ENCODE data around the gene MTURN. TPM values are rescaled to one million over a fixed set of nuclear protein-coding genes. Genes with fewer than 3 reads are reported as not detected.

Gene MTURN
- total RNA-seq, 1 donor from 2014 or later: 24.2 TPM

DNA sequence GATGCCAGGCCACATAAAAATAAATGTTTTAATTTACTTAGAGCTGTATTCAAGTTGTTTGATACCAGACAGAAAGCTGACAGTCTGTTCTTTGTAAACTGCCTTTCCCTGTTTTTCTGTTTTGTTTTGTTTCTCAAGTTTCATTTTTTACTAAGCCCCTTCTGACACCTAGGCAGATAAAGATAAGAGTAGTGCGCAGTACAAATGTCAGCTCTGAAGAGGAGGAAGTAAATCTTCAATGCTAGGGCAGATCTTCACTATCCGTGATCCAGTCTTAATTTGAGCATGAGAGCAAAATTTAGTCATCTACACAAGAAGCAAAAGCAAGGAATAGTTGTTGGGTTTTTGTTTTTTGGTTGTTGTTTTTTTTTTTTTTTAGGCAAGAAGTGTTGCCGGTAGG is 27.3 kb downstream of the MTURN start:
- Mint-ChIP-seq H3K9me3 (no peaks in the 10 kb centered on the region), H3K4me3 (no peak overlapping the region), H3K27ac (no peak overlapping the region), H3K27me3 (ENCODE audit: low read depth) (no peaks in the 10 kb centered on the region), H3K4me1 (peaks cover 34% of the 10 kb centered on the region), H3K36me3 (no peaks in the 10 kb centered on the region)
- DNase-seq (ENCODE audit: low spot score in 2 of 2, unreplicated experiment in 2 of 2): no peak
- TF ChIP-seq, protein P1, sequence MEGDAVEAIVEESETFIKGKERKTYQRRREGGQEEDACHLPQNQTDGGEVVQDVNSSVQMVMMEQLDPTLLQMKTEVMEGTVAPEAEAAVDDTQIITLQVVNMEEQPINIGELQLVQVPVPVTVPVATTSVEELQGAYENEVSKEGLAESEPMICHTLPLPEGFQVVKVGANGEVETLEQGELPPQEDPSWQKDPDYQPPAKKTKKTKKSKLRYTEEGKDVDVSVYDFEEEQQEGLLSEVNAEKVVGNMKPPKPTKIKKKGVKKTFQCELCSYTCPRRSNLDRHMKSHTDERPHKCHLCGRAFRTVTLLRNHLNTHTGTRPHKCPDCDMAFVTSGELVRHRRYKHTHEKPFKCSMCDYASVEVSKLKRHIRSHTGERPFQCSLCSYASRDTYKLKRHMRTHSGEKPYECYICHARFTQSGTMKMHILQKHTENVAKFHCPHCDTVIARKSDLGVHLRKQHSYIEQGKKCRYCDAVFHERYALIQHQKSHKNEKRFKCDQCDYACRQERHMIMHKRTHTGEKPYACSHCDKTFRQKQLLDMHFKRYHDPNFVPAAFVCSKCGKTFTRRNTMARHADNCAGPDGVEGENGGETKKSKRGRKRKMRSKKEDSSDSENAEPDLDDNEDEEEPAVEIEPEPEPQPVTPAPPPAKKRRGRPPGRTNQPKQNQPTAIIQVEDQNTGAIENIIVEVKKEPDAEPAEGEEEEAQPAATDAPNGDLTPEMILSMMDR (IDR thresholded peaks at IDR 0.05; ENCODE audit: unreplicated experiment): no peak

DNA sequence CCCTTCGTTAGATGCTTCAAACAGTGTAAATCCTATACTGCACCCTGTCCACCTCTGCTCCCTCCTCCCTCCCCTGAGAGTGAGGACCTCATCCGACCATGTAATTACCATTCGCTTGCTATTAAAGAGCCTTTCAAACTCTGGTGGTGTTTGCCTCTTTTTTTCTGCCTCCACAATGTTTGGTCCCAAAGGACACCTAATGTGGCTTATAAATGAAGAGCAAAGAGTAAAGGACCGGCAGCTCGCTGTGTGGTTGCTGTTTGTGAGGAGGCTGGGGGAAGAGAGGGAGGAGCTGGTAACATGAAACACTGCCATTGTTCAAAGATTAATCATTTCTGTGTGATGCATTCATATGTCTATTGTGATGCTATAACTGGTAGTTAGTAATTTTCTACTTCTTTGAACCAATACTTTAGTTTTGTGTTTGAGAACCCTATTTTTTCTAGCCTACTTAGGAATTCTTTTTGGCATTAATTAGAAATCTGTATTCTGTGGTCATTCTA is 27.9 kb downstream of the MTURN start:
- no peak overlapping the region for H3K27ac Mint-ChIP-seq
- H3K4me3 Mint-ChIP-seq: no peak overlapping the region
- peaks cover 37% of the 10 kb centered on the region for H3K4me1 Mint-ChIP-seq
- no peaks in the 10 kb centered on the region for H3K36me3 Mint-ChIP-seq
- no peak for DNase-seq (ENCODE audit: low spot score in 2 of 2, unreplicated experiment in 2 of 2)
- TF ChIP-seq, protein P1 (IDR thresholded peaks at IDR 0.05; ENCODE audit: unreplicated experiment): no peak
- peaks cover 1% of the 10 kb centered on the region for H3K27me3 Mint-ChIP-seq (ENCODE audit: low read depth)
- H3K9me3 Mint-ChIP-seq: no peaks in the 10 kb centered on the region

DNA sequence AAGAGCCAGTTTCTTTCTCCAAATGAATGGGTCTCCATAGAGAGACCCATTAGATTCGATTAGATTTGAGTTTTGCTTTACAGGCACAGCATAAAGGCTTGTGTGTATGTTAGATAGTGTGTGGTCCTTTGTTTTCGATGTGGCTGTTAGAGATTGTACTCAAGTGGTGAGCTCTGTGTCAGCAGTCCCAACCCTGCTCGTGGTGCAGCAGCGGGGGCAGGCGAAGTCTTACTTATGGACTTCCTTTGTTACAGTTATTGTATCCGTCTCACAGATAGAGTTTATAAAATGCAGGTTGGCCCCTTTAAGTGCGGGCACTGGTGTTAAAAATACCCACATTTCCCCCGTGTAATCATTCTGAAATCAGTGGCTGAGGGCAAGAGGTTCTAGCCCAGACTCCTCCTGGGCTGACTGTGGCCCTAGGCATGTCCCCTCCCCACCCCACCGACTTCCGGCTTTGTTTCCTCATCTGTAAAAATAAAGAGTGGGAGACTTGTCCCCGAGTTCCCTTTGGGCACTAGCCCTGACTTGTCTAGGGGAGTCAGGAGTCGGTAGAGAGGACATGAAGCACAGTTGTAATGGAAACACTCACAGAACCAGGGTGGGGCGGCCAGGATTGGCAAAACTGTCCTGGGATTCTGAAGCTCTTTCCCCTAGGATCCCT is 28.6 kb downstream of the MTURN start:
- no peak overlapping the region for H3K4me3 Mint-ChIP-seq
- H3K27me3 Mint-ChIP-seq (ENCODE audit: low read depth): peaks cover 3% of the 10 kb centered on the region
- no peak overlapping the region for H3K27ac Mint-ChIP-seq
- no peaks in the 10 kb centered on the region for H3K36me3 Mint-ChIP-seq
- peaks cover 39% of the 10 kb centered on the region for H3K4me1 Mint-ChIP-seq
- no peaks in the 10 kb centered on the region for H3K9me3 Mint-ChIP-seq
- no peak for DNase-seq (ENCODE audit: low spot score in 2 of 2, unreplicated experiment in 2 of 2)
- TF ChIP-seq, protein P1 (IDR thresholded peaks at IDR 0.05; ENCODE audit: unreplicated experiment): no peak

DNA sequence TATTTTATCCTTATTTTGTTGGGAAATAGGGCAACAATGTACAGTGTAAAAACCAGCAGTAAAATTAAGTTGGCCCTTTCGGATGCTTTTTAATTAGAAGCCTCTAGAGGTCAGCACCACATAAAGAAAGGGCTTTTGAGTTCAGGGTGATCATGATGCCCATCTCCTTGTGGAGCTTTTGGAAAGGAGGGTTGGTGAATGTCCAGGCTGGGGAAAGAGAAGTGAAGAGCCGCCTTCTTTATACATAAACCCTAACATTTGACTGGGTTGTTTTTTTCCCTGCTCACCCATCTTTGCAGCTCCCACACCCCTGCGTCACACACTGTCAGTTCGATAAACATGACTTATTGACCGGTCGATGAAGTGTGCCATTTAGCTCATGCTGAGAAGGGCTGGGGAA is 29.8 kb downstream of the MTURN start:
- no peaks in the 10 kb centered on the region for H3K36me3 Mint-ChIP-seq
- no peak for DNase-seq (ENCODE audit: low spot score in 2 of 2, unreplicated experiment in 2 of 2)
- H3K4me3 Mint-ChIP-seq: no peak overlapping the region
- peaks cover 3% of the 10 kb centered on the region for H3K27me3 Mint-ChIP-seq (ENCODE audit: low read depth)
- TF ChIP-seq, protein P1 (IDR thresholded peaks at IDR 0.05; ENCODE audit: unreplicated experiment): no peak
- peaks cover 47% of the 10 kb centered on the region for H3K4me1 Mint-ChIP-seq
- no peak overlapping the region for H3K27ac Mint-ChIP-seq
- H3K9me3 Mint-ChIP-seq: no peaks in the 10 kb centered on the region

DNA sequence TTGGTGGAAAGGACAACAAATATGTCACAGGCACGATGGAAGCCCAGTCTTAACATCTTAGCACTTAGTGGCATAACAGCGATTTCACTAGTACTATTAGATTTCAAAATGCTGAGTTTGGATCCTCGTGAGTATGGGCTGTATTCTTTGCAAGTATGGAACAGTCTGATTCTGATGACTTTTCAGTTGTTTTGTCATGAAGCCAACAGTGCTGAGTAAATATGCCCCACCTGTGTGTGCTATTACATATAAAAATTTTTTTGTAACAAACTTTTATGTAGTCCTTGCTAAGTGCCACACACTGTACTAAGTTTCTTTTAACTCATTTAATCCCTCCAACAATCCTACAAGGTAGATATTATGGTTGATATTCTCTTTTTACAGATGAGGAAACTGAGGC is 30.8 kb downstream of the MTURN start:
- peaks cover 3% of the 10 kb centered on the region for H3K27me3 Mint-ChIP-seq (ENCODE audit: low read depth)
- H3K9me3 Mint-ChIP-seq: no peaks in the 10 kb centered on the region
- no peak overlapping the region for H3K4me3 Mint-ChIP-seq

More for the DNA sequence above, 30.8 kb downstream of the MTURN start:
- peaks cover 47% of the 10 kb centered on the region for H3K4me1 Mint-ChIP-seq
- TF ChIP-seq, protein P1 (IDR thresholded peaks at IDR 0.05; ENCODE audit: unreplicated experiment): no peak
- no peak for DNase-seq (ENCODE audit: low spot score in 2 of 2, unreplicated experiment in 2 of 2)
- H3K36me3 Mint-ChIP-seq: no peaks in the 10 kb centered on the region
- H3K27ac Mint-ChIP-seq: peak overlapping the region; percentile 71

Measured in mesothelial cell of epicardium (in vitro differentiated cells).